Kidney (tissue), 14 donors: Measurements from ENCODE around the gene KRTAP1-4. TPM values are rescaled to one million over a fixed set of nuclear protein-coding genes. Genes with fewer than 3 reads are reported as not detected.

Source experiments
- DNase-seq, 5 donors: peaks; one replicate each; pipeline ENCODE4 v3.0.0-alpha.2; 2013 to 2020
- FAIRE-seq: peaks from 2 replicates; lab custom pipeline; 2012; peaks lifted over from hg19 to GRCh38; lab: Jason Lieb, UNC
- H3K27ac ChIP-seq, 2 donors: one replicate each; pipeline ENCODE4 v1.7.0; 2013; ENCODE audit warnings: low read depth in 2 of 2, low read length in 2 of 2, inconsistent platforms in 1 of 2
- H3K27me3 ChIP-seq: one replicate; pipeline ENCODE4 v1.7.1; 2013; ENCODE audit warnings: low read length, inconsistent platforms; ENCODE audit not compliant: control insufficient read depth, insufficient read depth
- H3K36me3 ChIP-seq, 3 donors: one replicate each; pipeline versions ENCODE4 v1.7.0 to v1.7.1; 2013; ENCODE audit warnings: low read length in 3 of 3, control low read depth in 1 of 3, inconsistent platforms in 1 of 3; ENCODE audit not compliant: insufficient read depth in 3 of 3, control insufficient read depth in 2 of 3
- H3K4me1 ChIP-seq, 3 donors: one replicate each; pipeline versions ENCODE4 v1.7.0 to v1.7.1; 2013; ENCODE audit warnings: low read length in 3 of 3, inconsistent platforms in 1 of 3, low read depth in 1 of 3; ENCODE audit not compliant: control insufficient read depth in 2 of 3, insufficient read depth in 2 of 3
- H3K4me3 ChIP-seq, 3 donors: one replicate each; pipeline versions ENCODE4 v1.7.0 to v1.8.1; 2013; ENCODE audit warnings: low read length in 3 of 3, control low read depth in 1 of 3, inconsistent platforms in 1 of 3
- H3K9ac ChIP-seq, 3 donors: one replicate each; pipeline versions ENCODE4 v1.7.0 to v1.7.1; 2013; ENCODE audit warnings: low read length in 3 of 3, control low read depth in 1 of 3, inconsistent platforms in 1 of 3
- H3K9me3 ChIP-seq, 3 donors: one replicate each; pipeline versions ENCODE4 v1.7.0 to v1.7.1; 2013; ENCODE audit warnings: low read length in 3 of 3, control low read depth in 1 of 3, inconsistent platforms in 1 of 3; ENCODE audit not compliant: control insufficient read depth in 2 of 3, insufficient read depth in 1 of 3
- CTCF ChIP-seq: IDR thresholded peaks from 3 replicates; pipeline ENCODE4 v1.5.1; 2012; ENCODE audit warnings: mild to moderate bottlenecking, moderate library complexity, borderline replicate concordance; ENCODE audit not compliant: insufficient read depth; ENCODE audit errors: extremely low read depth
- intact Hi-C: fragments of 100-400 bp; cut with DNase I; formaldehyde crosslinking; loops from one replicate; pipeline ENCODE4 v1.11.1; 2022
- polyA plus RNA-seq: library from polyadenylated mRNA; stranded (reverse); fragments of 350-450 nt; fragmentation: Illumina TruSeq; extraction: RNeasy Lipid Tissue Mini Kit (QIAGEN cat#74804); gene quantifications from one replicate; pipeline ENCODE4 v1.2.3, GENCODE V29; 2014; ENCODE audit warnings: low read depth, low replicate concordance; ENCODE audit not compliant: insufficient read depth
- total RNA-seq: library from RNA; stranded (reverse); fragmentation: NEBNext Ultra II Directional; extraction: Animal tissue kit (Norgen Biotek cat#: 25700); gene quantifications from one replicate; pipeline ENCODE4 v1.2.1, GENCODE V29; 2021
- donor health status: control.
- donor health status: control.
- donor health status: control.
- donor health status: control.
- donor health status: control.
- donor health status: DM: yes; HTN: yes; CAD: no.
- donor health status: Normal renal cell carcinoma (clear cell type).

The KRTAP1-4 gene
- total and polyA plus RNA-seq, 2 donors from 2014 or later, result not detected

- peaks cover 0 to 9% (median 0%) of the 10 kb centered on the region in 3 donors for H3K9me3 ChIP-seq
- H3K27me3 ChIP-seq, result no peaks in the 10 kb centered on the region
- H3K4me3 ChIP-seq, result no peak overlapping the region
- no peaks in the 10 kb centered on the region for H3K4me1 ChIP-seq
- no peak overlapping the region for H3K9ac ChIP-seq
- FAIRE-seq (no peak), DNase-seq (no peak)
- intact Hi-C loops, result no loop called here
- TF ChIP-seq CTCF, result no peak
- H3K27ac ChIP-seq, result no peak overlapping the region
- no peaks in the 10 kb centered on the region for H3K36me3 ChIP-seq
Measured at GRCh38 chr17:41019415-41019814, 10.6 kb downstream of the KRTAP1-4 start.

GRCh38 chr17:41018541-41018940 lies 11.5 kb downstream of the KRTAP1-4 start:
- Histone ChIP-seq H3K4me1 (no peaks in the 10 kb centered on the region), H3K9ac (no peak overlapping the region), H3K27ac (no peak overlapping the region), H3K4me3 (no peak overlapping the region), H3K9me3 (peaks cover 0 to 9% (median 0%) of the 10 kb centered on the region in 3 donors), H3K27me3 (no peaks in the 10 kb centered on the region), H3K36me3 (no peaks in the 10 kb centered on the region)
- FAIRE-seq, result no peak
- intact Hi-C loops, result no loop called here
- TF ChIP-seq CTCF, result no peak
- DNase-seq, result no peak

- intact Hi-C loops, result no loop called here
- TF ChIP-seq CTCF, result no peak
- FAIRE-seq, result no peak
- Histone ChIP-seq H3K27me3 (no peaks in the 10 kb centered on the region), H3K27ac (no peak overlapping the region), H3K4me3 (no peak overlapping the region), H3K36me3 (no peaks in the 10 kb centered on the region), H3K9ac (no peak overlapping the region), H3K9me3 (peaks cover 0 to 8% (median 0%) of the 10 kb centered on the region in 3 donors), H3K4me1 (no peaks in the 10 kb centered on the region)
- no peak for DNase-seq
Measured at GRCh38 chr17:41016578-41017215, 13.3 kb downstream of the KRTAP1-4 start.
